PFSK-1 (cell line): ENCODE measurements around the gene BCL10.
A peak's percentile ranks its signal among the peaks of the same experiment; 100 is the strongest.

Source experiments
- FOXP2 ChIP-seq: optimal IDR thresholded peaks from 2 replicates; pipeline ENCODE3; 2011; ENCODE audit warnings: borderline replicate concordance, control low read depth, inconsistent platforms; ENCODE audit not compliant: insufficient read depth; ENCODE audit errors: extremely low read length, extremely low read depth
- POLR2AphosphoS5 ChIP-seq: IDR thresholded peaks from 2 replicates; pipeline ENCODE4 v1.6.1; 2012; ENCODE audit warnings: low read depth, mild to moderate bottlenecking, control low read depth, low read length, moderate library complexity
- REST ChIP-seq, 2 experiments: IDR thresholded peaks; 2 replicates each; pipeline versions ENCODE4 v1.6.1 to v1.8.0; 2011 to 2012; ENCODE audit warnings: low read depth in 2 of 2, low read length in 2 of 2, control low read depth in 1 of 2, inconsistent platforms in 1 of 2, mild to moderate bottlenecking in 1 of 2, moderate library complexity in 1 of 2; ENCODE audit not compliant: insufficient read depth in 1 of 2
- SIN3A ChIP-seq: IDR thresholded peaks from 2 replicates; pipeline ENCODE4 v1.6.1; 2012; ENCODE audit warnings: mild to moderate bottlenecking, low read length, moderate library complexity, borderline replicate concordance; ENCODE audit not compliant: insufficient read depth
- TAF1 ChIP-seq: IDR thresholded peaks from 2 replicates; pipeline ENCODE4 v1.6.1; 2012; ENCODE audit warnings: low read length, control low read depth, borderline replicate concordance; ENCODE audit not compliant: insufficient read depth

Gene BCL10

GRCh38 chr1:85264150-85264549 lies 12.3 kb downstream of the BCL10 start:
- TF ChIP-seq POLR2AphosphoS5 (no peak), SIN3A (no peak), REST (IDR thresholded peaks at IDR 0.05; ENCODE audit: insufficient read depth in 1 of 2, low read depth in 2 of 2, low read length in 2 of 2) (no peak), FOXP2 (no peak), TAF1 (no peak)

GRCh38 chr1:85262985-85263384 lies 13.4 kb downstream of the BCL10 start:
- TF ChIP-seq FOXP2 (no peak), TAF1 (no peak), POLR2AphosphoS5 (no peak), SIN3A (no peak), REST (IDR thresholded peaks at IDR 0.05; ENCODE audit: insufficient read depth in 1 of 2, low read depth in 2 of 2, low read length in 2 of 2) (no peak)

- TF ChIP-seq SIN3A = no peak
- TF ChIP-seq TAF1 = no peak
- TF ChIP-seq REST (IDR thresholded peaks at IDR 0.05; ENCODE audit: insufficient read depth in 1 of 2, low read depth in 2 of 2, low read length in 2 of 2) = no peak
Measured at GRCh38 chr1:85259912-85260274, 16.5 kb downstream of the BCL10 start.

GRCh38 chr1:85259118-85259911 lies 17.1 kb downstream of the BCL10 start, which contains the start of gene C1orf52:
Gene C1orf52 (minus strand): TSS chr1:85259662. CDS start chr1:85259633, 29 bp downstream.
- TF ChIP-seq SIN3A = no peak
- peak; percentile 74; the same call in 1 of the 2 replicates for TF ChIP-seq TAF1
- peak; percentile 95 for TF ChIP-seq POLR2AphosphoS5
- TF ChIP-seq FOXP2 = peak; percentile 74

GRCh38 chr1:85258536-85259117 lies 17.8 kb downstream of the BCL10 start:
- no peak for TF ChIP-seq TAF1
- no peak for TF ChIP-seq REST (IDR thresholded peaks at IDR 0.05; ENCODE audit: insufficient read depth in 1 of 2, low read depth in 2 of 2, low read length in 2 of 2)
- no peak for TF ChIP-seq FOXP2
- no peak for TF ChIP-seq POLR2AphosphoS5
